Gastroesophageal sphincter (tissue), 3 donors: ENCODE measurements around the gene RSPH9.

Source experiments
- CTCF ChIP-seq, 4 experiments: fragments of 200-600 bp in 2 of 4; fragments of 450-650 bp in 2 of 4; sonication (generic) in 1 of 4; IDR thresholded peaks; one replicate each; pipeline ENCODE4 v1.5.1; 2017 to 2019; ENCODE audit warnings: antibody characterized with exemption in 4 of 4, mild to moderate bottlenecking in 2 of 4, moderate library complexity in 2 of 4
- EP300 ChIP-seq: sonication (generic); formaldehyde crosslinking; IDR thresholded peaks from one replicate; pipeline ENCODE4 v1.6.1; 2017; ENCODE audit warnings: antibody characterized with exemption, mild to moderate bottlenecking
- POLR2A ChIP-seq, 2 donors: fragments of 450-650 bp; IDR thresholded peaks; one replicate each; pipeline ENCODE4 v1.6.1; 2017; ENCODE audit warnings: antibody characterized with exemption in 2 of 2, mild to moderate bottlenecking in 2 of 2, moderate library complexity in 1 of 2
- POLR2AphosphoS5 ChIP-seq: sonication (generic); formaldehyde crosslinking; IDR thresholded peaks from one replicate; pipeline ENCODE4 v1.6.1; 2017; ENCODE audit warnings: antibody characterized with exemption

GRCh38 chr6:43679057-43679456 is 34.2 kb downstream of the RSPH9 start:
- TF ChIP-seq POLR2A (IDR thresholded peaks at IDR 0.05), result no peak
- TF ChIP-seq CTCF (IDR thresholded peaks at IDR 0.05), result no peak
- no peak for TF ChIP-seq POLR2AphosphoS5
- TF ChIP-seq EP300, result no peak
